Measurements from ENCODE around the gene PDE6H. TPM values are rescaled to one million over a fixed set of nuclear protein-coding genes. Genes with fewer than 3 reads are reported as not detected.

PDE6H gene
- total RNA-seq, 1 experiment from 2014 or later = not detected

- BruUV-seq (replicated peaks) = no TSS peak
- TF ChIP-seq EZH2phosphoT487 (IDR thresholded peaks at IDR 0.05; ENCODE audit: borderline replicate concordance, low read length) = no peak
- no peak for TF ChIP-seq CTCF (conservative IDR thresholded peaks at IDR 0.05; ENCODE audit: low read depth, low read length)
- no peak for TF ChIP-seq EZH2 (IDR thresholded peaks at IDR 0.05; ENCODE audit: low read length, unreplicated experiment)
- Histone ChIP-seq H2AFZ (ENCODE audit: low read length) (no peak overlapping the region), H3K9me3 (ENCODE audit: low read length) (no peaks in the 10 kb centered on the region), H3K9me2 (replicated peaks; ENCODE audit: low read length) (no peaks in the 10 kb centered on the region), H3K4me2 (ENCODE audit: low read length) (no peak overlapping the region), H3K27me3 (ENCODE audit: low read length) (no peaks in the 10 kb centered on the region), H3K4me3 (ENCODE audit: low read length) (no peak overlapping the region), H3K36me3 (ENCODE audit: low read depth, low read length) (no peaks in the 10 kb centered on the region), H4K20me1 (ENCODE audit: low read length) (no peaks in the 10 kb centered on the region), H3K27ac (ENCODE audit: low read length) (no peak overlapping the region), H3K4me1 (ENCODE audit: insufficient read depth, low read length) (peaks cover 17% of the 10 kb centered on the region), H3K9ac (ENCODE audit: low read length) (no peak overlapping the region), H3K79me2 (ENCODE audit: low read length) (no peaks in the 10 kb centered on the region), H3F3A (ENCODE audit: low read length, unreplicated experiment) (no peaks in the 10 kb centered on the region)
- intact Hi-C loops (cut with micrococcal nuclease) = no loop called here
- ChIA-PET POLR2A (ENCODE audit: unreplicated experiment) (no interaction called here), CTCF (no interaction called here)
- no peak for ATAC-seq
- DNase-seq = no peak
Measured at GRCh38 chr12:14962797-14963196, 10.0 kb upstream of the PDE6H start.

- no peaks in the 10 kb centered on the region for H3K27me3 ChIP-seq (ENCODE audit: low read length)
- ATAC-seq (no peak), DNase-seq (no peak)
- H3K36me3 ChIP-seq (ENCODE audit: low read depth, low read length) = no peaks in the 10 kb centered on the region
- H3K9ac ChIP-seq (ENCODE audit: low read length) = no peak overlapping the region
- no peak overlapping the region for H3K4me3 ChIP-seq (ENCODE audit: low read length)
- no peak overlapping the region for H3K27ac ChIP-seq (ENCODE audit: low read length)
- BruUV-seq (replicated peaks) = no TSS peak
- CTCF ChIA-PET = no interaction called here
- H3K4me2 ChIP-seq (ENCODE audit: low read length) = no peak overlapping the region
- TF ChIP-seq EZH2 (IDR thresholded peaks at IDR 0.05; ENCODE audit: low read length, unreplicated experiment) (no peak), EZH2phosphoT487 (IDR thresholded peaks at IDR 0.05; ENCODE audit: borderline replicate concordance, low read length) (no peak), CTCF (conservative IDR thresholded peaks at IDR 0.05; ENCODE audit: low read depth, low read length) (no peak)
- H3K9me3 ChIP-seq (ENCODE audit: low read length) = no peaks in the 10 kb centered on the region
- H3K79me2 ChIP-seq (ENCODE audit: low read length) = no peaks in the 10 kb centered on the region
- no peaks in the 10 kb centered on the region for H4K20me1 ChIP-seq (ENCODE audit: low read length)
- no peak overlapping the region for H2AFZ ChIP-seq (ENCODE audit: low read length)
- H3K4me1 ChIP-seq (ENCODE audit: insufficient read depth, low read length) = peaks cover 17% of the 10 kb centered on the region
- POLR2A ChIA-PET (ENCODE audit: unreplicated experiment) = no interaction called here
- intact Hi-C loops (cut with micrococcal nuclease) = no loop called here
- no peaks in the 10 kb centered on the region for H3F3A ChIP-seq (ENCODE audit: low read length, unreplicated experiment)
- no peaks in the 10 kb centered on the region for H3K9me2 ChIP-seq (replicated peaks; ENCODE audit: low read length)
Measured at GRCh38 chr12:14963520-14963919, 9.3 kb upstream of the PDE6H start.

GRCh38 chr12:14964406-14964805 is 8.4 kb upstream of the PDE6H start:
- CTCF ChIA-PET = no interaction called here
- Histone ChIP-seq H3K27ac (ENCODE audit: low read length) (no peak overlapping the region), H3K4me1 (ENCODE audit: insufficient read depth, low read length) (peaks cover 17% of the 10 kb centered on the region), H3K79me2 (ENCODE audit: low read length) (no peaks in the 10 kb centered on the region), H3K4me3 (ENCODE audit: low read length) (no peak overlapping the region), H4K20me1 (ENCODE audit: low read length) (no peaks in the 10 kb centered on the region), H3F3A (ENCODE audit: low read length, unreplicated experiment) (no peaks in the 10 kb centered on the region), H3K27me3 (ENCODE audit: low read length) (no peaks in the 10 kb centered on the region), H3K9ac (ENCODE audit: low read length) (no peak overlapping the region), H2AFZ (ENCODE audit: low read length) (no peak overlapping the region), H3K9me3 (ENCODE audit: low read length) (no peaks in the 10 kb centered on the region), H3K9me2 (replicated peaks; ENCODE audit: low read length) (no peaks in the 10 kb centered on the region), H3K4me2 (ENCODE audit: low read length) (no peak overlapping the region), H3K36me3 (ENCODE audit: low read depth, low read length) (no peaks in the 10 kb centered on the region)
- ATAC-seq (no peak), DNase-seq (no peak)
- intact Hi-C loops (cut with micrococcal nuclease) = no loop called here
- BruUV-seq (replicated peaks) = no TSS peak
- TF ChIP-seq CTCF (conservative IDR thresholded peaks at IDR 0.05; ENCODE audit: low read depth, low read length) (no peak), EZH2 (IDR thresholded peaks at IDR 0.05; ENCODE audit: low read length, unreplicated experiment) (no peak), EZH2phosphoT487 (IDR thresholded peaks at IDR 0.05; ENCODE audit: borderline replicate concordance, low read length) (no peak)
- POLR2A ChIA-PET (ENCODE audit: unreplicated experiment) = no interaction called here

Data from PC-3 (cell line).